ENCODE data around the gene KIRREL2. TPM values are rescaled to one million over a fixed set of nuclear protein-coding genes. Genes with fewer than 3 reads are reported as not detected.
A peak's percentile ranks its signal among the peaks of the same experiment; 100 is the strongest.

The KIRREL2 gene
- total RNA-seq, 1 donor from 2014 or later: 0.18 TPM

GRCh38 chr19:35860818-35861639, 4.3 kb downstream of the KIRREL2 start:
- Mint-ChIP-seq H3K27me3 (ENCODE audit: low read depth, unreplicated experiment) (peaks cover 70% of the 10 kb centered on the region), H3K27ac (ENCODE audit: unreplicated experiment) (no peak overlapping the region), H3K4me1 (ENCODE audit: low read depth, unreplicated experiment) (no peaks in the 10 kb centered on the region), H3K4me3 (ENCODE audit: unreplicated experiment) (peak overlapping the region; percentile 56), H3K9me3 (ENCODE audit: unreplicated experiment) (no peaks in the 10 kb centered on the region), H3K36me3 (ENCODE audit: low read depth, unreplicated experiment) (peaks cover 5% of the 10 kb centered on the region)
- Histone ChIP-seq H3K4me3 (ENCODE audit: insufficient read depth, low read depth, low read length) (no peak overlapping the region), H3K4me1 (ENCODE audit: insufficient read depth, low read length) (no peaks in the 10 kb centered on the region), H4K20me1 (ENCODE audit: insufficient read depth, low read length) (no peaks in the 10 kb centered on the region), H3K9ac (ENCODE audit: low read length) (no peak overlapping the region), H3K79me2 (ENCODE audit: insufficient read depth, low read length) (no peaks in the 10 kb centered on the region), H3K36me3 (ENCODE audit: insufficient read depth, low read length) (no peaks in the 10 kb centered on the region), H3K27me3 (ENCODE audit: insufficient read depth, low read length) (peaks cover 38% of the 10 kb centered on the region), H3K9me3 (ENCODE audit: insufficient read depth, low read depth, low read length) (no peaks in the 10 kb centered on the region), H2AFZ (ENCODE audit: low read depth, low read length) (no peak overlapping the region), H3K27ac (ENCODE audit: low read depth, low read length) (no peak overlapping the region), H3K4me2 (ENCODE audit: low read length) (no peak overlapping the region)
- TF ChIP-seq CTCF (IDR thresholded peaks at IDR 0.05; ENCODE audit: insufficient read depth, low read depth, low read length) (no peak), EZH2 (IDR thresholded peaks at IDR 0.05; ENCODE audit: insufficient read depth, low read length) (peak; percentile 64)
- FAIRE-seq (no peak), DNase-seq (ENCODE audit: low read depth) (no peak)

GRCh38 chr19:35861640-35862160, 5.0 kb downstream of the KIRREL2 start:
- Histone ChIP-seq H4K20me1 (ENCODE audit: insufficient read depth, low read length) (no peaks in the 10 kb centered on the region), H3K4me3 (ENCODE audit: insufficient read depth, low read depth, low read length) (no peak overlapping the region), H2AFZ (ENCODE audit: low read depth, low read length) (no peak overlapping the region), H3K4me1 (ENCODE audit: insufficient read depth, low read length) (no peaks in the 10 kb centered on the region), H3K9ac (ENCODE audit: low read length) (no peak overlapping the region), H3K27me3 (ENCODE audit: insufficient read depth, low read length) (peaks cover 32% of the 10 kb centered on the region), H3K27ac (ENCODE audit: low read depth, low read length) (no peak overlapping the region), H3K4me2 (ENCODE audit: low read length) (no peak overlapping the region), H3K79me2 (ENCODE audit: insufficient read depth, low read length) (no peaks in the 10 kb centered on the region), H3K9me3 (ENCODE audit: insufficient read depth, low read depth, low read length) (no peaks in the 10 kb centered on the region), H3K36me3 (ENCODE audit: insufficient read depth, low read length) (no peaks in the 10 kb centered on the region)
- peaks cover 5% of the 10 kb centered on the region for H3K36me3 Mint-ChIP-seq (ENCODE audit: low read depth, unreplicated experiment)
- H3K27ac Mint-ChIP-seq (ENCODE audit: unreplicated experiment): no peak overlapping the region
- FAIRE-seq (no peak), DNase-seq (ENCODE audit: low read depth) (no peak)
- H3K9me3 Mint-ChIP-seq (ENCODE audit: unreplicated experiment): no peaks in the 10 kb centered on the region
- no peak overlapping the region for H3K4me3 Mint-ChIP-seq (ENCODE audit: unreplicated experiment)
- TF ChIP-seq EZH2 (IDR thresholded peaks at IDR 0.05; ENCODE audit: insufficient read depth, low read length) (no peak), CTCF (IDR thresholded peaks at IDR 0.05; ENCODE audit: insufficient read depth, low read depth, low read length) (no peak)
- H3K27me3 Mint-ChIP-seq (ENCODE audit: low read depth, unreplicated experiment): peaks cover 76% of the 10 kb centered on the region
- no peaks in the 10 kb centered on the region for H3K4me1 Mint-ChIP-seq (ENCODE audit: low read depth, unreplicated experiment)

- Histone ChIP-seq H3K9me3 (ENCODE audit: insufficient read depth, low read depth, low read length) (no peaks in the 10 kb centered on the region), H3K79me2 (ENCODE audit: insufficient read depth, low read length) (no peaks in the 10 kb centered on the region), H3K27me3 (ENCODE audit: insufficient read depth, low read length) (peaks cover 26% of the 10 kb centered on the region), H3K27ac (ENCODE audit: low read depth, low read length) (no peak overlapping the region), H3K36me3 (ENCODE audit: insufficient read depth, low read length) (no peaks in the 10 kb centered on the region), H3K4me2 (ENCODE audit: low read length) (no peak overlapping the region), H3K4me1 (ENCODE audit: insufficient read depth, low read length) (no peaks in the 10 kb centered on the region), H3K4me3 (ENCODE audit: insufficient read depth, low read depth, low read length) (no peak overlapping the region), H2AFZ (ENCODE audit: low read depth, low read length) (no peak overlapping the region), H3K9ac (ENCODE audit: low read length) (no peak overlapping the region), H4K20me1 (ENCODE audit: insufficient read depth, low read length) (no peaks in the 10 kb centered on the region)
- H3K9me3 Mint-ChIP-seq (ENCODE audit: unreplicated experiment): no peaks in the 10 kb centered on the region
- no peak overlapping the region for H3K4me3 Mint-ChIP-seq (ENCODE audit: unreplicated experiment)
- H3K36me3 Mint-ChIP-seq (ENCODE audit: low read depth, unreplicated experiment): peaks cover 5% of the 10 kb centered on the region
- FAIRE-seq (no peak), DNase-seq (ENCODE audit: low read depth) (no peak)
- peaks cover 73% of the 10 kb centered on the region for H3K27me3 Mint-ChIP-seq (ENCODE audit: low read depth, unreplicated experiment)
- TF ChIP-seq CTCF (IDR thresholded peaks at IDR 0.05; ENCODE audit: insufficient read depth, low read depth, low read length) (no peak), EZH2 (IDR thresholded peaks at IDR 0.05; ENCODE audit: insufficient read depth, low read length) (no peak)
- H3K4me1 Mint-ChIP-seq (ENCODE audit: low read depth, unreplicated experiment): no peaks in the 10 kb centered on the region
- H3K27ac Mint-ChIP-seq (ENCODE audit: unreplicated experiment): no peak overlapping the region
Measured at GRCh38 chr19:35862528-35862927, 5.8 kb downstream of the KIRREL2 start.

All from astrocyte (in vitro differentiated cells and primary cell).